HG03457 (cell line): ENCODE results near the gene SLF2.
A peak's percentile ranks its signal among the peaks of the same experiment; 100 is the strongest.

Experiments
- ATAC-seq: cut with Tn5 transposase; IDR thresholded peaks from one replicate; pipeline ENCODE4 v1.9.1; 2021; ENCODE audit warnings: moderate number of reproducible peaks; ENCODE audit not compliant: unreplicated experiment

The SLF2 gene

GRCh38 chr10:100912605-100913469, at the start of gene SLF2:
Gene SLF2, plus strand, starts transcription at chr10:100912963. Its CDS starts 148 bp downstream, at chr10:100913111.
- peak; percentile 85 for ATAC-seq

GRCh38 chr10:100863433-100863832, 49.3 kb upstream of the SLF2 start:
- ATAC-seq: no peak

- no peak for ATAC-seq
Observed at GRCh38 chr10:100864036-100864885, 48.5 kb upstream of the SLF2 start.

- no peak for ATAC-seq
Observed at GRCh38 chr10:100864978-100865377, 47.8 kb upstream of the SLF2 start.

GRCh38 chr10:100866010-100866409, 46.8 kb upstream of the SLF2 start:
- ATAC-seq: no peak

- ATAC-seq: no peak
Observed at GRCh38 chr10:100866575-100867098, 46.1 kb upstream of the SLF2 start.

- no peak for ATAC-seq
Observed at GRCh38 chr10:100867261-100867963, 45.4 kb upstream of the SLF2 start.

- no peak for ATAC-seq
Observed at GRCh38 chr10:100868382-100868781, 44.4 kb upstream of the SLF2 start.

- no peak for ATAC-seq
Observed at GRCh38 chr10:100869399-100869798, 43.4 kb upstream of the SLF2 start.

GRCh38 chr10:100872034-100872791, 40.5 kb upstream of the SLF2 start:
- no peak for ATAC-seq

GRCh38 chr10:100873146-100873826, 39.5 kb upstream of the SLF2 start:
- ATAC-seq: no peak

- ATAC-seq: no peak
Observed at GRCh38 chr10:100873827-100874326, 38.9 kb upstream of the SLF2 start.

GRCh38 chr10:100874702-100875483, 37.9 kb upstream of the SLF2 start:
- no peak for ATAC-seq

GRCh38 chr10:100875484-100876166, 37.1 kb upstream of the SLF2 start:
- ATAC-seq: no peak

GRCh38 chr10:100876585-100877460, 35.9 kb upstream of the SLF2 start:
- ATAC-seq: no peak

GRCh38 chr10:100877461-100877850, 35.3 kb upstream of the SLF2 start:
- ATAC-seq: no peak

GRCh38 chr10:100878291-100878910, 34.4 kb upstream of the SLF2 start:
- no peak for ATAC-seq
